GM18508 (cell line): Measurements from ENCODE around the gene C11orf68.
"Not testable (repeated sequence)": the region's sequence is repeated elsewhere in the genome, so short reads cannot be mapped to it uniquely, and the experiment has no call there.

ENCODE experiments used
- ATAC-seq: cut with Tn5 transposase; IDR thresholded peaks from one replicate; pipeline ENCODE4 v1.9.1; 2021; ENCODE audit warnings: moderate number of reproducible peaks; ENCODE audit not compliant: insufficient read depth, unreplicated experiment

Gene C11orf68

DNA sequence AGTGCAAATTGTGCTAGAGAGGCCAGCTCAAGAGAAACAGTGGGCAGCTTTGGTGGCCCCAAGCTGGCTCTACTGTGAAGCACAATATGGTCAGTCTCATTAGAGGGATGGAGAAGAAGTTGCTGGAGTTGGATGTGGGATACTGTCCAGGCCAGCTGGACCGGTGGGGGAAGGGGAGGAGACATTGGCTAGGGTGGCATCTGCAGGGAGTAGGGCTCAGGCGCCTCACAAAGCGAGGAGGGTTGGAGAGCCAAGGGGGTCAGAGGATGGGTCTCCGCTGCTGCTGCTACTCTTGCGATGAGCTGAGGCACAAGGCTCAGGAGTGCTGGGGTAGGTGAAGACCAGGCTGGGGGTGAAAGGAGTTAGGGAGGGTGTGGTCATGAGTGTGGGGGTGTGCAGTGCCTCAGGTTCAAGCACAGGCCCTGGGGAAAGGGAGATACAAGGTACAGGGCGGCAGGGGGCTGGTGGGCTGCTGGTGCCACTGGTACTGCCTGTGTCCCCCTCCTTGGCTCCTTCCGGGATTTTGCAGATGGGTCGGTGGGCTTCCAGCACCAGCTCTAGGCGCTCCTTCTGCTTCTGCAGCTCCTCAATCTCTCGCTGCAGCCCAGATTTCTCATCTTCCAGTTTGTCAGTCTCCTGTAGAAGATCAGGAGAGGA lies 26.1 kb downstream of the C11orf68 start:
- no peak for ATAC-seq

DNA sequence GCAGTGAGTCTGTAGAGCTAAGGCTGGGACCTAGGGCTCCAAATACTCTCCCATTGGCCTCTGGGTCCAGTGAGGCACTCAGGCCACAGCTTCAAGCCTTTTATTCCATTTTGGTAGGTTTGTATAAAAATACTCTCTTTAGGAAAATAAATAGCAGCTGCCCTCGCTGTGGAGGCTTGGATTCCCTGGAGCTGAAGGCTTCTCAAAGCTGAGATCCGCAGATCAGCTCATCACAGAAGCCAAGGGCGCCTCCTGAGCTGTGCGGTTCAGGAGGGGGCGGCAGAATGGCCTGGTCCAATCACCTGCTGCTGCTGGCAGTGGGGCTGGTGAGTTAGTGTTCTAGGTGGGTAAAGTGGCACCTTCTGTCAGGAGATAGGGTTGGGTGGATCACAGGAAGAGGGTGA lies 26.7 kb downstream of the C11orf68 start:
- not testable (repeated sequence) for ATAC-seq

DNA sequence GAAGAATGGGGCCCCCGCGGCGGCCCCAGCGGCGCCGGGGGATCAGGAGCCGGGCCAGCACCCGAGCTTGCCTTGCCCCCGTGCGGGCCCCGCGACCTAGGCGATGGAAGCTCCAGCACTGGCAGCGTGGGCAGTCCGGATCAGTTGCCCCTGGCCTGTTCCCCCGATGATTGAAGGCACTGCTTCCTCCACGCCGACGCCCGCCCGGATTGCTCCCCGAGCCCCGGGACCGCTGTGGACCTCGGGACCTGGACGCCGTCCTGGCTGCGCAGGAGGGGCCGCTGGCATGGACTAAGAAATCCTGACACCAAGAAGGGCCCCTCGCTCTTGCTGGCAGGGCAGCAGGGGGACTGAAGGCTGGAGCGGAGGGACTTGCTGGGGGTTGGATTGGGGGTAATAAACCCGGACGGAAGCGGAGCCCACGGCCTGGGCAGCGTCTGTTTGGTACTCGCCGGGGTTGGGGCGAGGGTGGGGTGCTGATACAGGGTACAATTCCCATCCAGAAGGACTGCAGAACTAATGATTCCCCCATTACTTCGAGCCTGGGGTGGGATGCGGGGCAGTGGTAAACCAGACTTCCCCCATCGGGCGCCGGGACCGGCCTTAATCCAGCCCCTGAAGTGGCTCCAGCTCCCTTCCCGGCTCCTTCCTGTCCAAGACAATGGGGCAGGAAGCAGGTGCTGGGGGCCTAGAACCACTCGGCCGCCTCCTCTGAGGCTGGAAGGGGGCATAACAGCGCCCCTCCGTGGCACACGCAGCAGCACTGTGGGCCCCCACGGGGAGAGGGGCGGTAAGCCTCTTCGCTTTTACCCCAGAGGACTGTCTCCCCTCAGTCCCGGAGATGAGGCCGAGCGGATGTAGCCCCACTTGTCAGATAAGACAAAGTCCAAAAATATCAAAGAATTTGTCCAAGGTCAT lies 27.4 kb downstream of the C11orf68 start:
- no peak for ATAC-seq

DNA sequence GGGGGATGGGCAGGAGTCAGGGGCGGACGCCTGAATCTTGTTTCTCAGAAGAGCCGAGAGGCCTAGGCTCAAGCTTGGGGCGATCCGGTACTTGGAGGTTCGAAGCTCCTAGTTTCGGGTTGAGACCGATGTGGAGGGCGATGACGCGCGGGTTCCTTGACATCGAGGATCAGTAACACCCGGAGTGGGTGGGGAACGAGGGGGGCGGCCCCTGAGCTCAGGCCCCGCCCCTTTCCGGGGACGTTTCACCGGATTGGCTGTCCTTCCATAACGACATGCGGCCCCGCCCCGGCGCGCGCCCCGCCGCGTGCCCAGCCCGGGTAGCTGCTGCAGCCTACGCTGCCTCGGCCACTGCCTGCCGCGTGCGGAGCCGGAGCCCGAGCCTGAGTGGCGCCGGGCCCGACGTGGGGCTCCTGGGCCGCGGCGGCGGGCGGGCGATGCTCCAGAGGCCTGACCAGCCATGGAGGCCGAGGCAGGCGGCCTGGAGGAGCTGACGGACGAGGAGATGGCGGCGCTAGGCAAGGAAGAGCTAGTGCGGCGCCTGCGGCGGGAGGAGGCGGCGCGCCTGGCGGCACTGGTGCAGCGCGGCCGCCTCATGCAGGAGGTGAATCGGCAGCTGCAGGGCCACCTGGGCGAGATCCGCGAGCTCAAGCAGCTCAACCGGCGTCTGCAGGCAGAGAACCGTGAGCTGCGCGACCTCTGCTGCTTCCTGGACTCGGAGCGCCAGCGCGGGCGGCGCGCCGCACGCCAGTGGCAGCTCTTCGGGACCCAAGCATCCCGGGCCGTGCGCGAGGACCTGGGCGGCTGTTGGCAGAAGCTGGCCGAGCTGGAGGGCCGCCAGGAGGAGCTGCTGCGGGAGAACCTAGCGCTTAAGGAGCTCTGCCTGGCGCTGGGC lies 28.3 kb downstream of the C11orf68 start, which contains the start of gene CCDC85B:
Gene CCDC85B, plus strand, starts transcription at position 350 of the 895 bp plus-strand sequence. Its CDS starts 111 bp downstream, at position 461.
- no peak for ATAC-seq

DNA sequence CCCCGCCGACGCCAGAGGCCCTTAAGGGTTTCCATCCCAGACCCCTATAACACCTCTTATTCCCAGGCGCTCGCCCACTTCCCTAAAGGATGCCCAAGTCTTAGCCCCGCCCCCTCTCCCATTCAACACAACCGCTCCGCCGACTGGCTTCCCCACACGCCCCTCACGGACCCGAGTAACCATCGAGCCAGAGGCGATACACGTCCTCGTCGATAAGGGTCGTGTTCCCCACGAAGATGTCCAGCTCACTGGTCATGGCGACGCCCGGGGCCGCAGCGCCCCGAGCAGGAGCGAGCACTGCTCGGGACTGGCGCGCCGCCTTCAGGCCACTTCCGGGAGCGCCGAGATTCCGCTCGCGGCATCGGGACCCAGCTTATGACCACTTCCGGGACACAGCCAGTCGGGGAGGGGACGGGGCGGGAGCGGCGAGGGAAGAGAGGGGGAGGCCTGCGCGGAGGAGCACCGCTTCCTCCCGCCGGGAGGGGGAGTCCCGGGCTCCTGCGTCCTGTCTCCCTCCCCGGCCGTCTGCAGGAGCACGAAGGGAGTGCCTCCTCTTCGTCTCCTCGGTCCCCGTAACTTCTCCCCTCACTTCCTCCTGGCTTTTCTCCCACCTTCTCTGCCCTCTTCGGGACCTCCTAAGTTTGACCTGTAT lies 30.6 kb downstream of the C11orf68 start, which contains the start of gene FIBP:
Gene FIBP, minus strand, starts transcription at position 309 of the 652 bp plus-strand sequence. Its CDS starts 53 bp downstream, at position 256.
- no peak for ATAC-seq

DNA sequence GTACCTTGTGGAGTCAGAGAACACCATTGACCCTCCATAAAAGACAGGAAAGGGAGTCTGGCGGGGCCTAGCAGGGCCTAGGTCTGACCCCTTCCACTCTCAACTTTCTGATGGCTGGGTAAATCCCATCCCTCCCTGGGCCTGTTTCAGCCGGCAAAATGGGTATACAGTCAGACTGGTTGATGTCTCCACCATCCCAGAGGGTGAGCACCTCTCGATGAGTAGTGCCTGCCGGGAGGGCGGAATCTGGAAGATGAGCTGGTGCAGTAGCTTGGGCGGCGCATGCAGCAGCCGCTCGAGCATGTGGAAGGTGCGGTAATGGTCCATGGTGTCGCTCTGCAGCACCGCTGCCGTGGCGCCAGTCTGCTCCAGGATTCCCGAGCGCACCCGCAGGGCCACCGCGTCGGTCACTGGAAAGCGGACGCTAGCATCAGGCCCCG lies 31.1 kb downstream of the C11orf68 start:
- no peak for ATAC-seq

DNA sequence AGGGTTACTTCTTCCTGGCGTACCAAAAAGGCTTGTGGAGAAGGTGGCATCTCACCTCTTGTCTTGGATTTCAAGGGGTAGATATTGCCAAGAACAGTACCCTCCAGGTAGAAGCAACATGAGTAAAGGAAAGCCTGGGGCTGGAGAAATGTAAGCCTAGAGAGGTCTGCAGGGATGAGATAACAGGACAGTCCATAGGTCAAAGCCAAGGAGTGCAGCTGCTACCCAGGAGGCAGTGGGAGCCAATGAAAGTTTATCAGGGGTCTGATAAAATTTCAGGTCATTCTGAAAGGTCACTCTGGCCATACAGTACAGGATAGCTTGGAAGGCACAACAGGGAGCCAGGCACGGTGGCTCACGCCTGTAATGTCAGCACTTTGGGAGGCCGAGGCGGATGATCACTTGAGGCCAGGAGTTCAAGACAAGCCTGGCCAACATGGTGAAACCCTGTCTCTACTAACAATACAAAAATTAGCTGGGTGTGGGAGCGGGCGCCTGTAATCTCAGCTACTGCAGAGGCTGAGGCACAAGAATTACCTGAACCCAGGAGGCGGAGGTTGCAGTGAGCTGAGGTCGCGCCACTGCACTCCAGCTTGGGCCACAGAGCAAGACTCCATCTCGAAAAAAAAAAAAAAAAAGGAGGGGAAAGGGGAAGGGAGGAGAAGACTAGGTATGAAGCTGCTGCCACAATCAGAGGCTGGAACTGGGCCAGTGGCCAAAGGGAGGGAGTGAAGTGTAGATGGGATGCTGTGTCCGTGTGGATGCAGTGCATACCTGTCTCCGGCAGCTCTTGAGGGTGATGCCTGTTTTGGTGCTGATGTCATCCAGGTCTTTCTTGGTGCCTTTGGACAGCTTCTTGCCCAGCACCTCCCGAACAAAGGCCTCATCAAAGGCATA lies 31.8 kb downstream of the C11orf68 start:
- no peak for ATAC-seq

DNA sequence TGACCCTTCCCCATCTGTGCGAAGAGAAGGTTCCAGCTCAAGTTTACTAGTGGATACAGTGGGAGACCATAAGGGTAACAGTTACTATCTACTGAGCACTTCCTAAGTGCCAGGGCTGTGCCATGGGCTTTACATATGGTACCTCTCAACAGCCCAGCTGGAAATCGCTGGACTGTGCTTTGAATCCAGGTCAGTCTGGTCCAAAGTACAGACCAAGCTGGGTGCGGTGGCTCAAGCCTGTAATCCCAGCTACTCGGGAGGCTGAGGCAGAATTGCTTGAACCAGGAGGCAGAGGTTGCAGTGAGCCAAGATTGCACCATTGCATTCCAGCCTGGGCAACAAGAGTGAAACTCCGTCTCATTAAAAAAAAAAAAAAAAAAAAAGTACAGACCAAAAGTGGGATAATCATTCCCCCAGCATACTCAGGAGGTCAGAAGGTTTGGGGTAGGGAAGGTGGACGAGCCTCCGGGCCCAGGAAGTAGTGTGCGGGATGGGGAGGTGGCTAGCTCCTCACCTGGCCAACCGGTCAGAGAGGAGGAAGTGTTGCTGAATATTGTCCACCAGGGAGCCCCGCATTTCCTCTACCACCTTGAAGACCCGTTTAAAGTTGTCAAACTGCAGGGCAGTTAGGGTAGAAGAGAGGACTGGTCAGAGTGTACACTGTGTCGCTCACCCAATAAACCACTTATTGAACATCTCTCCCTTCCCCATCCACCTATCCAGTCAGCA lies 32.9 kb downstream of the C11orf68 start:
- no peak for ATAC-seq

DNA sequence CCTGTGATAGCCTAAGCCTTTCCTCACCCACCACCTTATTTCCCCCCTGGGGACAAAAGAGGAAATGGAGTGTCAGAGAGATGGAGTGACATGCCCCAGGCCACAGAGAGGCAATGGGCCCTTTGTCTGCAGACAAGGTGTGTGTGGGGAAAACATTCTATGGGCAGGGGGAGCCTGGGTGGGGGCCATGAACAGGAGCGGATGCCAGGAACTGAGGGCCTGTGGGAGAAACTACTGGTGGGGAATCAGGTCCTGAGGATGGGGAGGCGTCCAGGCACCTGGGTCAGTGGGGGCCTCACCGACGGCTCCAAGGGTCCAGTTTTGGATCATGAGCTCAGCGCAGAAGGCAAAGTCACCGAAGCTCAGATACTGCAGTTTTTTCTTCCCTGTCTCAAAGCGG lies 33.6 kb downstream of the C11orf68 start:
- no peak for ATAC-seq

DNA sequence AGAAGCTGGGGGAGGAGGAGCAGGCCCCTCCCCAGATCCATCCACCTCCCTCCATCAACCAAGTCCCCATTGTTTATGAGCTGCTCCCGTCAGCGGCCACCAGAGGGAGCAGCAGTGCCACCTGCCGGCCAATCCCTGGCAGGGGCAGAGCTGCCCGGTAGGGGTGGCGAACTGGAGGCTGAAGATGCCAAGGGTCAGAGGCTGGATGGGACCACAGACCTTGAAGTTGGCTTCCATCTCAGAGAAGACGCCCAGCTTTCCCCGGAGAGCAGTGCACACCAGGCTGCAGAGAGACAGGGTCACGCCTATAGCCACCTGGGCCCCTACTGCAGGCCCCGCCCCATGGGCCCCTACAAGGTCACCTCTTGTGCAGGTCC lies 34.2 kb downstream of the C11orf68 start:
- no peak for ATAC-seq

DNA sequence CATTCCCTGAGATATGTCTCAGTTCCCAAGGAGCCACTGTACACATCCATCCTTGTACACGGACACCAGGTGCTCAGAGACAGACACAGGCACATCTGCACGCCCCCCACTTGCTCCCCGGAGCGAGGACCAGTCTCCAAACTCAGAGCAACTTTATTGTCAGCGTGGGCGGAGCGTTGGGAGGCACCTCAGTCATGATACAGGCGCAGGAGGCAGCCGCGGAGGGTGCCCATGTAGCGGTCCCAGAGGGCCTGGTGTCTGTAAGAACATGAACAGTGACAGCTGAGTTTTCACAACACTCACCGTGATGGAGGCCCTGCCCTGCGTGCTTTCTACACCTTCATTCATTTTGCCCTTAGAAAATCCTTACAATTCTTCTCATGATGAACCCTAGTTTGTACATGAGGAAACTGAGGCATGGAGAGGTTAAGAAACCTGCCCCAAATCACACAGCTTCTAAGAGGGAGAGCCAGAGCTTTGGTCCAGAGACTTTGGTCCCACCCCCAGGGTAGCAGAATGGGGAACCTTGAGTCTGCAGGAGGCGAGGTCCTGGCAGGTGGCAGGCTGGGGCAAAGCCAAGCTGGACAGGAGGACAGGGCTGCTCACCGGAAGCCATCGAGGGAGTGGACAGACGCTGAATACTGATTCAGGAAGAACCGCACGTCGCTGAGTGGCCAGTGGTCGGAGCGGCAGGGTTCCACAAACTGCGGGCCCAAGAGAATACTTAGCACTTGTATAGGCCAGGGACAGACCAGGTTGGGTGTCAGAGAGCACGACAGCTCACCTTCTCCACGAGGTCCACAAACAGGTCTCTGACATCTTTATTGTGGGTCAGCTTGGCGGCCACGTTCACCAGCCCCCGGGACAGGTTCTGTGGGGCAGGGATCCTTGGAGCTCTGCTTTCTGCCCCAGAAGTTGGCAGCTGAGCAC lies 34.8 kb downstream of the C11orf68 start:
- no peak for ATAC-seq

DNA sequence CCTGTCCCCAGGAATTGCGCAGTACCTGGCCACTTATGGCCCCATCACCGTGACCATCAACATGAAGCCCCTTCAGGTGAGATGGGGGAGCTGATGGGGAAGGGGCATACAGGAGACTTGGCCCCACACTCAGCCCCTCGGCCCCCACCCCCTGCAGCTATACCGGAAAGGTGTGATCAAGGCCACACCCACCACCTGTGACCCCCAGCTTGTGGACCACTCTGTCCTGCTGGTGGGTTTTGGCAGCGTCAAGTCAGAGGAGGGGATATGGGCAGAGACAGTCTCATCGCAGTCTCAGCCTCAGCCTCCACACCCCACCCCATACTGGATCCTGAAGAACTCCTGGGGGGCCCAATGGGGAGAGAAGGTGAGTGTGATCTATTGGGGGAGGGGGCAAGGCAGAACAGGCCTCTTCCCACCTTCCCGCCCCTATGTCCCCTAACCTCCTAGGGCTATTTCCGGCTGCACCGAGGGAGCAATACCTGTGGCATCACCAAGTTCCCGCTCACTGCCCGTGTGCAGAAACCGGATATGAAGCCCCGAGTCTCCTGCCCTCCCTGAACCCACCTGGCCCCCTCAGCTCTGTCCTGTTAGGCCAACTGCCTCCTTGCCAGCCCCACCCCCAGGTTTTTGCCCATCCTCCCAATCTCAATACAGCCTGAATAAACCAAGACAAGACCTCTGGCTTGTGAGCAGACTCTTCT lies 35.7 kb downstream of the C11orf68 start:
- ATAC-seq = no peak

DNA sequence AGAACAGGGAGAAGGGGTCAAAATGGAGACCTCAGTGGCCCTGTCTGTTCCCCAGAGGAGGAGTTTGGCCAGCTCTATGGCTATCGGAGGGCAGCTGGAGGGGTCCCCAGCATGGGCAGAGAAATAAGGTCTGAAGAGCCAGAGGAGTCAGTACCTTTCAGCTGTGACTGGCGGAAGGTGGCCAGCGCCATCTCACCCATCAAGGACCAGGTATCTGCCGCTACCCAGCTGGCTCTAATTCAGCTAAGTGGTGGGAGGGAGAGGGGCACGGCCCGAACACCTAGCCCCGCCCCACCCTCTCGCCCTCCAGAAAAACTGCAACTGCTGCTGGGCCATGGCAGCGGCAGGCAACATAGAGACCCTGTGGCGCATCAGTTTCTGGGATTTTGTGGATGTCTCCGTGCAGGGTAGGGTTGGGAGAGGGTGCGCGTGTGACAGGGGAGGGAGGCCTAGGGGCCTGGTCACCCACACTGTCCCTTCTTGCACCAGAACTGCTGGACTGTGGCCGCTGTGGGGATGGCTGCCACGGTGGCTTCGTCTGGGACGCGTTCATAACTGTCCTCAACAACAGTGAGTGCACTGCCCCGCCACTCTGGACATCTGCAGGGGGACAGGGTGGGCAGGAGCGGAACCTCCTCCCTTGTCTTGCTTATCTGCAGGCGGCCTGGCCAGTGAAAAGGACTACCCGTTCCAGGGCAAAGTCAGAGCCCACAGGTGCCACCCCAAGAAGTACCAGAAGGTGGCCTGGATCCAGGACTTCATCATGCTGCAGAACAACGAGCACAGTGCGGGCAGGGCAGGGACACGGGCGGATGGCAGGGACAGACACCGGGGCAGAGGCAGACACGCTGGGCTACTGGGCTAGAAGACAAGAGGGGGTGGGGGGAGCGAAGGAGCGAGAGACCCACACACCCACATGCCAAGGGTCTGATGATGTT lies 36.5 kb downstream of the C11orf68 start:
- no peak for ATAC-seq

DNA sequence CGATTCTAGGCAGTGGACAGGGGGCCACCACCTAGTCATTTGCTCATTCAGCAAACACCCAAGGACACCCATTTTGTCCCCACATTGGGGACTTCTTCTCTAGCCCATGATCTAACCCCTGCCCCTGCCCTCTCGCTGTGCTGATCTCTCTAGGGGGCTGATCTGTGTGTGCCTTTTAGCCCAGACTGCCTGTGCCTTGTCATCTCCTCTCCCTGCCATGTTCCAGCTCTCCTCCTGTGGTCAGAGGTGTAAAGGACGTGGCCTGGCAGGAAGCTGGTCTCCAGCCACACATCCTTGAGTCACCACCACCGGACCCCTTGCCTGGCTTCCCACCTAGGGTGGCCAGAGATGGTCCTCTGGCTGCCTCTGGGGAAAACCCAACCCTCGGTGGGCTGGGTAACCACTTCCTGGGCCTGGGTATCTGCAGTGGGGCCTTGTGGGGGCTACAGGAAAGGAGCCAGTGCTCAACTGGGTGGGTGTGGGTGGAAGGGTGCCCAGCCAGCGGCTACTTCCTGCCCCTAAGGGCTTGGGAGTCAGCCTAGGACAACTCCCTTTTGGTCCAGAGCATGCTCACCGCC lies 37.9 kb downstream of the C11orf68 start:
- no peak for ATAC-seq

DNA sequence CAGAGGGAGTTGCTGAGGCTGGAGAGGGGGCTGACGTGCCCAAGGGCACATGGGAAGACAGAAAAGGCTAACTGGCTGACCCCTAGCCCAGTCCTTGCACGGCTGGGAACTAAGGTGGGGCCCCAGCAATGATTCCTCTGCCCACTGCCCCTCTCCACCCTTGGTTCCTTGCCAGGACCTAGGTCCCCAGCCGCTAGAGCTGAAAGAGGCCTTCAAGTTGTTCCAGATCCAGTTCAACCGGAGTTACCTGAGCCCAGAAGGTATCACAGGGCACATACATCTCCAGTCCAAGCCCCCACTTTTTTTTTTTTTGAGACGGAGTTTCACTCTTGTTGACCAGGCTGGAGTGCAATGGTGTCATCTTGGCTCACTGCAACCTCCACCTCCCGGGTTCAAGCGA lies 38.8 kb downstream of the C11orf68 start:
- no peak for ATAC-seq
